Fibroblast of upper back skin (primary cell): Measurements from ENCODE around the gene PNPLA1.

ENCODE experiments used
- DNase-seq: peaks from one replicate; pipeline ENCODE4 v3.0.0-alpha.2; 2013

The PNPLA1 gene

GRCh38 chr6:36246506-36247268, 23.2 kb upstream of the PNPLA1 start:
- no peak for DNase-seq

- peak; percentile 22 for DNase-seq
Observed at GRCh38 chr6:36247693-36248092, 22.2 kb upstream of the PNPLA1 start.

GRCh38 chr6:36248980-36249379, 20.9 kb upstream of the PNPLA1 start:
- peak; percentile 34 for DNase-seq

GRCh38 chr6:36249536-36249935, 20.3 kb upstream of the PNPLA1 start:
- peak; percentile 30 for DNase-seq

GRCh38 chr6:36252005-36252404, 17.9 kb upstream of the PNPLA1 start:
- no peak for DNase-seq

GRCh38 chr6:36263390-36264000, 6.4 kb upstream of the PNPLA1 start:
- no peak for DNase-seq

- no peak for DNase-seq
Observed at GRCh38 chr6:36265744-36266143, 4.1 kb upstream of the PNPLA1 start.

GRCh38 chr6:36266913-36267644, 2.8 kb upstream of the PNPLA1 start:
- DNase-seq: no peak

GRCh38 chr6:36267731-36268477, 2.0 kb upstream of the PNPLA1 start:
- DNase-seq: no peak

- DNase-seq: no peak
Observed at GRCh38 chr6:36268478-36269275, 1.2 kb upstream of the PNPLA1 start.

GRCh38 chr6:36272234-36272633, 2.4 kb downstream of the PNPLA1 start:
- DNase-seq: no peak

GRCh38 chr6:36273067-36273466, 3.2 kb downstream of the PNPLA1 start:
- no peak for DNase-seq

- no peak for DNase-seq
Observed at GRCh38 chr6:36273802-36274514, 4.1 kb downstream of the PNPLA1 start.

GRCh38 chr6:36276581-36277536, 7.0 kb downstream of the PNPLA1 start:
- no peak for DNase-seq

- DNase-seq: no peak
Observed at GRCh38 chr6:36277946-36278470, 8.1 kb downstream of the PNPLA1 start.

- no peak for DNase-seq
Observed at GRCh38 chr6:36280467-36280866, 10.6 kb downstream of the PNPLA1 start.

- DNase-seq: no peak
Observed at GRCh38 chr6:36280983-36281382, 11.1 kb downstream of the PNPLA1 start.

GRCh38 chr6:36283608-36284007, 13.7 kb downstream of the PNPLA1 start:
- no peak for DNase-seq

GRCh38 chr6:36284359-36284758, 14.5 kb downstream of the PNPLA1 start:
- DNase-seq: no peak

- no peak for DNase-seq
Observed at GRCh38 chr6:36285187-36285671, 15.4 kb downstream of the PNPLA1 start.
